ENCODE measurements around the gene DOC2A. TPM values are rescaled to one million over a fixed set of nuclear protein-coding genes. Genes with fewer than 3 reads are reported as not detected.

The DOC2A gene
- polyA plus RNA-seq, 3 donors, result 2.9 to 4.9 (median 4.6) TPM

DNA sequence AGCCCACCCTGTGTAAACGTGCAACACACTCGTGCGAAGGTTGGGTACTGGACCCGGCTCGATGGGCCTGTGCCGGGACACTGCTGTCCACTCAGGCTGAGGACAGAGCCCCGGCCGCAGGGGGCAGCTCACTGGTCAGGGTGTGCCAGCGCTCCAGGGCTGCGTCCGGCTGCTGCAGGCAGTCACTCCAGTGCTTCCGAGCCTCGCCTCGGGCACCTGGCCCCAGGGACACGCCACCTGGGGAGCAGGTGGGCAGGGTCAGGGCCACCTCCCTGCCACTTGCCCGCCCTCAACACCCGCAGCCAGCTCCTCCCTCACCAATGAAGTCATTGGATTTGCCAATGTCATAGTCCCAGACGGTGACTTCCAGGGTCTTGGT lies 4.7 kb downstream of the DOC2A start:
- DNase-seq, result no peak

DNA sequence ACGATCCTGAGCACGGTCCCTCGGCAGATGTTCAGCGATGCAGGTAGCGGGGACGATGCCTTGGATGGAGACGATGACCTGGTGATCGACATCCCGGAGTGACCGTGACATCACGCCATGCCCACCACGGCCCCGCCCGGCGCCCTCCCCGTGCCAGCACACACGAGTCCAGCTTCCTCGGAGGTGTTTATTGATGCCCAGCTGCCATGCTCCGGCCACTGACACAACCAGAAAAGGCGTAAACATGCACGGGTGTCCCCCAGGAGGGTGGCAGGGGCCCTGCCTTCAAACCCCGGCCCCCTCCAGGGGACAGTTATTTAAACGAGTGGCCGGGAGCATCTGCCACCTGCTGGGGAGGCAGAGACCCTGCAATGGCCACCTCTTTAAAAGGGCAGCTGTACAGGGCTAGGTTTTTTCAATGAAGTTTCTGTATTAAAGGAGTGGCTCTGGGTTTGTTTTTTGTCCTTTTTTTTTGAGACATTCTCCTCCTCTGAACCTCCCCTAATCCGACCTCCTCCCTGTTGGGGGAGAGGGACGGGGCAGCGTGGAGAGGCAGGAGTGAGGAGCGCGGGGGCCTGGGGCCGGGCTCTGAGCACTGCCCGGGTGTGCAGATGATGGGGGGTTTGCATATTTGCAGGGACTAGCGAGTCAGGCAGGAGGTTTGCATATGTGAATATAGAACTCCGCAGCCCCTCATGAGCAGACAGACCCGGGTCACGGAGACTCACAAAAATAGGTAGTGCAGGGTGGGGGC lies 5.3 kb downstream of the DOC2A start:
- no peak for DNase-seq

DNA sequence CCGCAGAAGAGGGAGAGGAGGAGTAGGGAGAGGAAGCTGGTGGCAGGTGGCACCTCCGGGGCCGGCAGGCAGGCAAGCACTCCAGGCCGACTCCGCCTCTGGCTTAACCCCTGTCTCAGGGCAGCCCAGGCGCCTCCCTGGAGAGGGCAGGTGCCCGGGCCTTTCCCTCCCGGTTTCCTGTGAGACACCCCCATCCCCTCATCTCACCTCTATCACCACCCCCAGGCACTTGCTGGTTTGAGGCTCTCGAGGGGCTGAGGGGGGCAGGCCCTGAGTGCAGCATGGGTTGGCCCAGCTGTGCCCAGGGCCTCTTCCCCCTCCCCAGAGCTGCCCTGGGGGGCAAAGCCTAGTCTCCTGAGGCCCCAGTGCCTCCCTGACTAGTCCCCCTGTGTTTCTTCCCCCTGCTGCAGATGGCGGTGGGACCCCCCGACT lies 6.0 kb downstream of the DOC2A start:
- DNase-seq, result no peak

DNA sequence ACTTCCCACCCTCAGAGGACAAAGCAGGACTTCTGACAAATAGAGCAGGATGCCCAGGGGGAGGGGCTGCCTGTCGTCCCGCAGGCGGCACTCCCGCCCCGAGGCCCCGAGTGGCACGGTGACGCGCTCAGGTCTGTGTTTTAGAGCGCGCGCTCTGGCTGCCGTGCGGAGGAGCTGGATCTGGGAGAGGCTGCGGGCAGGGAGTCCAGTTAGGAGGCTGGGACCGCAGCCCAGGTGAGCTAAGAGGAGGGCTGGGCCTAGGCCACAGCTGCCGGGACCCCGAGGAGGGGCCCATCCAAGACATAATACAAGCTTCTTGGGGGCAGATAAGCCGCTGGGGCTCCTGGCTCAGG lies 6.4 kb downstream of the DOC2A start:
- DNase-seq, result no peak

DNA sequence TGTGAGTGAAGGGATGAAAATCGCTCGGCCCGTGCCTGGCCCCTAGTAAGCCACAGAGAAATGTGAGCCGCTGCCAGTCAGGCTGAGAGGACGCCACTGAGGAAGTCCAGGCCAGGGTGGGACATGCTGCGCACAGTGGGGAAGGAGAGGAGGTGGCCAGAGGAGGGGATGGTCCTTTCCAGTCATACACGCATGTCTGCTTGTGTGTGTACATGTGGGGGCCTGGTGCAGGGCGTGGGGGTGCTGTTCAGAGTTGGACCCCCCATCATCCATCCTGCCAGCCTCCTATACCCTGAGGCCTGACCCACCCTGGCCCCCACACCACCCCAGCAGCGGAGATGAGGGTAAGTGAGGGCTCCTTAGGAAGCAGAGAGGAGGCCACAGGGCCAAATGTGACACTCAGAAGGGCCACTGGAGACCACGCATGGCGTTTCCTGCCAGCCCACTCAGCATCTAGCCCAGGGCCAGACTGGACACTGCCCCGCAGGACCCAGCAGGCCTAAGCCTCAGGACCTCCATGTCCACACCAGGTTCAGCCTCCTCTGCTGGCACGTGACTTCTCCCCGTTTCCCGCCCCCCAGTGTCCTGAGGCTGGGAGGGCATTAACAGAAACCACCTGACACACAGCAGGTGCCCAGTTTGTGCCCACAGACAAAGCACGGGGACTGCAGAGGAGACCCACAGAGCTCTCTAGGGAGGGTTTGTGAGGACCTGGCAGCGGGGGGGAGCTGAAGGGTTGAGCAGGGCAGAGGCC lies 7.0 kb downstream of the DOC2A start:
- DNase-seq, result no peak

DNA sequence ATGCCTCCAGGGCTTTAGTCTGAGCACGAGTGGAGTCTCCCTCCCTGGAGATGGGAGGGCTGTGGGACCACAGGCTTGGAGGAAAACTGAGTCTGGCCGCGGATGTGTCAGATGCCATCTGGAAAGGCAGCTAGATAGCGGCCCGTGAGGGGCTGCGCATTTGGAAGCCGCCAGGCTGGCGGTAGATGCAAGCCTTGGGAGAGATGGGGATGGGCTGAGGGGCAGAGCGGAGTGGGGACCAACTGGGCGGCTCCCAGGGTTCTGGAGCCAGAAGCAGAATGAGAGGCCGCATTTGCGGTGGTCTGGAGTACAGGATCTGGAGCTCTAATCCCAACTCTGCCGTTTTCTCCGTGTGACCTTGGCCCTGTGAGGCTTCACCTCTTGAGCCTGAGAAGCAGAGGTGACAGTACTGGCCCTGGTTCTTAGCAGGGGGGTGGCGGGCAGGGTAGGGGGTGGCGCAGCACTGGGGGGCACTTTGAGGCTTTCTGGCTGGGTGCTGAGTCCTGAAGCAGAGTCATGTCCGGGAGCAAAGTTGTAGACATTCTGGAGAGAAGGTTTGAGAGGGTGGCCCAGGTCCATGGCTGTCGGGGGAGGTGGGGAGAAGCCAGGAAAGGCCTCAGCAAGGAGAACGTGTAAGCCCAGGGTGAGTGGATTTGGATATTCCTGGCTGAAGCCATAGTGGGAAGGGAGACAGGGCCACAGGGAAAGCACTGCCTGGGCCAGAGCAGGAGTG lies 8.0 kb downstream of the DOC2A start:
- no peak for DNase-seq

DNA sequence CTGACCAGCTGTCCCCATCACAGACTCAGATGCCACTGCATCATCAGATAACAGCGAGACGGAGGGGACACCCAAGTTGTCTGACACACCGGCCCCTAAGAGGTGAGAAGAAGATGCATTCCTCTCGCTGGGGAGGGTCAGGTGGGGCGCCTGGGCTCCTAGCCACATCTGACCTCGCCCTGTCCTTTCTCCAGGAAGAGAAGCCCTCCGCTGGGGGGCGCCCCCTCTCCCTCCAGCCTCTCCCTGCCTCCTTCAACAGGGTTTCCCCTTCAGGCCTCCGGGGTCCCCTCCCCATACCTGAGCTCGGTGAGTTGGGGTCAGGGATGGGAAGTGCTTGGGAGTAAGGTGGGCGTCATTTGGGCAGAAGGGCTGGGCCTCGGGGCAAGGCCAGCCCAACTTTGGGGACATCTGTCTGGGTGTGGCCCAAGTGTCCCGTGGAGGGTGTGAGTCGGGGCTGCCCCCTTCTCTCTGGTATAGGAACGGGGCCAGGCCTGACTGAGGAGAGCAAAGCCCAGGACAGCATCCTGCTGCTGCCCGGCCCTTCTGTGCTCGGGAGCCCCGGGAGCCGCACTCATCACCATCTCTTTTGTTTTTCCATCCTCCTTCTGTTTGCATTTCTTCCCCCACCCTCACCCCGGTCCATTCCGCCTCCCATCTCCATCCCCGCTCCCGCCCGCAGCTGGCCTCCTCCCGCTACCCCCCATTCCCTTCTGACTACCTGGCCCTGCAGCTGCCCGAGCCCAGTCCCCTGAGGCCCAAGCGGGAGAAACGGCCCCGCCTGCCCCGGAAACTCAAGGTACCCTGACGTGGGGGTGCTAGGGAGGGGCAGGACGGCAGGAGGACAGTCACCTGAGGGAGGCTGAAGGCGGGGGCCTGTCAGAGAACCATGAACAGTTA lies 9.8 kb downstream of the DOC2A start:
- no peak for DNase-seq

DNA sequence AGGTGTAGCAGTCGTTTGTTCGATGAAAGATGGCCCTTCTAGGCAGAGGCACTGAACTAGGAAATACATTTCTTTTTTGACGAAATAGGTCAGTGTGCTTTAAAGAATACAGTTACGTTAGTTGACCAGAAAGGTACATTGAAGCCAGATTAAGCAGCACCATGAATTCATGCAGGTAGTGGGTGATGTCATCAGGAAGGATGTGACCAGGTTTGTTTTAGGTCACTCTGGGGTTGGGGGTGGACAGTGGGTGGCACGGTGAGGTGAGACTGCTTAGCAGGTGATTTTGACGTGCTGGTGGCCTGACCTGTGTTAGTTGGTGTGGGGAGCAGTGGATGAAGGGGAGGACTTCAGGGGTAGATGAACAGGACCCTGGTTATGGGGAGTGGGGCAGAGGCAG lies 11.2 kb downstream of the DOC2A start:
- no peak for DNase-seq

DNA sequence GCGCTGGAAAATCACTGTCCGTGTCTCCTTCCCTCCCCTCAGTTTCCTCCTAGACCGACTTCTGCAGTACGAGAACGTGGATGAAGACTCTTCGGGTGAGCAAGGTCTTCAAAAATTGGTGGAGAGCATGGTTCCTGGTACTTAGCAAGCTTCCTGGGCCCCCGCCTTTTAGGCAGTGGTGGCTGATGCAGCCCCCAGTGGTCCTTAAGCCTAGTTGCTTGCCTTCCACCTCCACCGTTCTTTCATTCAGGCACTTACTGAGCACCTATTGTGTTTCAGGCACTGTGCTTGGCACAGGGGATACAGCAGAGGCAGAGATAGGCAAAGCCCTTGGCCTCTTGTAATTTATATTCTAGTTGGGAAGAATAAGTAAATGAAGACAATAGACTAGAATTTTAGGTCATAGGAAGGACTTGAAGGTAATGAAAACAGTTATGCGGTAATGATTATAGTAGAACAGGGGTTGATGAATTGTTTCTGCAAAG lies 14.0 kb downstream of the DOC2A start:
- DNase-seq, result no peak

DNA sequence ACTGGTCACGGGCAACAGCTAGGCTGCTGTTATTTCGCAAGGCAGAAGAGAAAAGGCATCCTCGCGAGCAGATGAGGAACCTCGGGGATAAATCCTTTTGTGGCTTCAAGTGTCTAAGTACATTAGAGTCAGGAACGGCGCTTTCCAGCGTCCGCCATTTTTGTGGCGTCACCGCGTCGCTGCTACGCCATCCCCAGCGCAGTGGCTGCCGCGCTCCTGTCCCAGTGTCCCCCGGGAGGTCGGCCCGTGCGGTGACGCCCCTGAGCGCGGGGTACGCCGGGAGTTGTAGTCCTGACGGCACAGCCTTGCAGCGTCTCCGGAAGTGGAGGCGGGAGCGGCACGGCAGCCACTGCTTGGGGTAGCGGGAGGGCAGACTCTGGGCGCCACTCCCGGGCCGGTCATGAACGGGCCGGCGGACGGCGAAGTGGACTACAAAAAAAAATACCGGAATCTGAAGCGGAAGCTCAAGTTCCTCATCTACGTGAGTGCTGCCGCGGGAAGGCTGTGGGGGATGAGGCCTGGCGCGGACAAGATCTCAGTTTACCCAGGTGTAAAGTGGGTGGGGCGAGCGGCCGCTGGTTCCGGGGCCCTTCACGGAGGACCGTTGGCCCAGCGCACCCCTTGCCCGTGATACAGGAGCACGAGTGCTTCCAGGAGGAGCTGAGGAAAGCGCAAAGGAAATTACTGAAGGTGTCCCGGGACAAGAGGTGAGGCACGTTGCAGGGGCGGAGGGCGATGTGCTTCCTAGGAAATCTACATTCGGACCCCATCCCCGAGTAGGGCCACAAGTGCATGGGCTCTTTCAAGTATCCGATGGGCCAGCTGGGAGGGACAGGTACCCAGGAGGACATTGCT lies 14.7 kb downstream of the DOC2A start, which contains the start of gene INO80E:
Gene INO80E (plus strand): TSS at position 331 of the 855 bp plus-strand sequence. CDS start 70 bp downstream, at position 401.
- DNase-seq, result peak; percentile 97

DNA sequence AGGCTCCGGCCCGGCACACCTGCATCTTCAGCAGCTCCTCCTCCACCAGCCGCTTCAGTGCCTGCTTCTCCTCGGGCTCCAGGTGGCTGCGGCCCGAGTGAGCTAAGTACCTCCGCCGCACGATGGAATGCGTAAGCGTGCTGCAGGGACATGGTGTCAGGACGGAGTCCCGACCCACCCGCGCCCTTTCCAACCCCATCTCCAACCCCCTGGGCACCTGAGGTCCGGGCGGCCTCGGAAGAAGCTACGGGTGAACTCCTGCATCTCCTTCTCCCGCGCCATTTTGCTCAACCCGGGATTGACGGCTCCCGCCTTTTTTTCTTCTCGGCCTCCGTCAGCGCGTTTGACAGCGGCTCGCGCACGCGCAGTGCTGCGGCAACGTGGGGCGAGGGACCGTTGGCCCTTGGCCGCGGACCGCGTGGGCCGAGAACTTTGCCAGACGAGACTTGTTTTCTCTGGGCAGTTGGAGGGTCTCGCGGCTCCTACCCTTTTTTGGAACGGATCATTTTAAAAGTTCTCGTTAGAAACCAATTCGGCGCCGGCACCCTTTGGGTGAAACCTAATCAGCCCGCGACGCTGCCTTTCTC lies 15.4 kb downstream of the DOC2A start, which contains the start of gene HIRIP3:
Gene HIRIP3 (minus strand): TSS at position 294 of the 587 bp plus-strand sequence. CDS start 12 bp downstream, at position 282.
- peak; percentile 86 for DNase-seq

DNA sequence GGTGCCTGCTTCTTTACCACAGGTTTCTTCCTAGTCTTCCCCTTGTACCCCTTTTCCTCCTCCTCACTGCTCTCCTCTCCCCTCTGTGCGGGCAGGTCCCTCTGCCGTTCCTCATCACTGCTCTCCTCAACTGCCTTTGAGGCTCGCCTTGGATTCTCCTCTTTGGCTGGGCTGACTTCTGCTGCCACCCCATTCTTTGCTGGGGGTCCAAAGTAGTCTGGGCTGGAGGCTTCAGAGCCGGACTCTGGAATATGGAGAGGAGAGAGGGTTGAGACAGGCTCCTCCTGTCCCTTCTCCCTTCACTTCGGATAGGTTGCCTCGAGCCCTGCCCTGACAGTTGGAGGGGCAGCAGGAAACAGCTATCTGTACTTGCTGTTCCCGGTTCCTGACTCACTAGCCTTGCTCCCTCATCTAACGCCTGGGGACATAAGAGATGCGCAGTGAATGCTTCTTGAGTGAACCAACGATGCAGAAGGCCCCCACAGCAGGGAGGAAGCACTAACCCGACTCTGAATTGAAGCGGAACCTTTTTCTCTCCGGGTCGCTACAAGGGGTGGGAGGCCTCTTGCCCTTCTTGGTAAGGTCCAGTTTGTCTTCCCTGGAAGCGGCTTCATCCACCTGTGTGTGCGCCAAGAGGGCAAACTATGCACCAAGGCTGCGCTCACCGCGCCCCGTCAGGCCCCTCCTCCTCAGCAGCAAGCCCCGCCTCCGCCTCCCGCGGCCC lies 16.1 kb downstream of the DOC2A start:
- DNase-seq, result no peak

DNA sequence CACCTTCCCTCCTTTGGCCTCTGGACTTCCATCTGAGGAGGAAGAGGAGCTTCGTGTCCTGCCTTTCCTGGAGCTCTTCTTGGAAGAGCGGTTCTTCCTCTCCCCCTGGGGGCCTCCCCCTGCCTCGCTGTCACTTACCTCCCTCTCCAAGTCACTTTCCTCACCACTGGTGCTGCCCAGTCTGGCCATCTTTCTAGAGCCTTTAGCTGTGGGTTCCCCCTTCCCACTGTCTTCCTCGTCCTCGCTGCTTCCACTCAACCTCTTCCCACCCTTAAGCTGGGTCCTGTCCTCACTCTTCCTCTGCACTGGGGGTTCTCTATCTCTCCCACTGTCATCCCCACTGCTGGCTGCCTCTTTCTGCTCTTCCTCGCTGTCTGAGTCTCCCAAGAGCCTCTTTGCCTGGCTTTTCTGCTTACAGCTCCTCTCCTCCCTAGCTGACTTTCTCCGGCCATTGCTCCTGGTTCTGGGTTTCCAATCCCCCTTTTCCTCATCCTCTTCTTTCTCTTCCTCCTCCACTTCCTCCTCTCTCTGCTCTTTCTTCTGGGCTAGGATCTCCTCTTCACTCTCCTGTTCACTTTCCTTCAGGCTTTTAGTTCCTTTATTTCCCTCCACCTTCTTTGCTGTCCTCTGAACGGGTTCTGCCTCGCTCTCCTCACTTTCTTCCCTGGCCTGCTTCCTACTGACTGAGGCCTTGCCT lies 16.8 kb downstream of the DOC2A start:
- no peak for DNase-seq

DNA sequence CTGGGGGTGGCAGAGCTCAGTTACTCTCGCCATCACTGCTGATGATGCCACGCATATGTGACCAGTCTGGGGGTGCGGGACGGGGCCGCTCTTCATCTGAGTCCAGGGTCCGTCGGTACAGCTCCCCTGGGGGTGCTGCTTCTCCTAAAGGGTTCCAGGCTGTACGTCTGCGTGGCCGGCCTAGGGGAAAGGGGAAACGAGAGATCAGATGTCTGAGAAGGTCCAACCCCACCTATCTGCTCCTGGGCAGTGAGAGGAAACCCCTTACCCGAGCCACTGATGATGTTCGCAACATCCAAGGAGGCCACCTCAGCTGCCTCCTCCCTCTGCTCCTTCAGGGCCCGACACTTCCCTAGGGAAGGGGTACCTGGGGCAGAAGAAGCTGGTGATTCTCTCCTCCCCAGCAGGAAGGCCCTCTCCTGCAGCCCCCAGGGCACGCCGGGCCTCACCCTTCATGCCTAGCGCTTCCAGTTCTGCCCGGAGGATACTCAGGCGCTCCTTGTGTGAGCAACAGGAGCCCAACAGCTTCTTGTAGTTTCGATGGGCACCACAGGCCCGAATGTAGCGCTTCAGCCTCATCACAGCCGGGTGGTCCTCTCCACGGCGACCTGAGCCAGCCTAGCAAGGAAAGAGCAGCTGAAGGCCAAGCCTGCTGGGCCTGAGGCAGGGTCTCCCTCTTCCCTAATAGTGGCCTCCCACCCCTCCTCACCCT lies 17.5 kb downstream of the DOC2A start:
- no peak for DNase-seq

DNA sequence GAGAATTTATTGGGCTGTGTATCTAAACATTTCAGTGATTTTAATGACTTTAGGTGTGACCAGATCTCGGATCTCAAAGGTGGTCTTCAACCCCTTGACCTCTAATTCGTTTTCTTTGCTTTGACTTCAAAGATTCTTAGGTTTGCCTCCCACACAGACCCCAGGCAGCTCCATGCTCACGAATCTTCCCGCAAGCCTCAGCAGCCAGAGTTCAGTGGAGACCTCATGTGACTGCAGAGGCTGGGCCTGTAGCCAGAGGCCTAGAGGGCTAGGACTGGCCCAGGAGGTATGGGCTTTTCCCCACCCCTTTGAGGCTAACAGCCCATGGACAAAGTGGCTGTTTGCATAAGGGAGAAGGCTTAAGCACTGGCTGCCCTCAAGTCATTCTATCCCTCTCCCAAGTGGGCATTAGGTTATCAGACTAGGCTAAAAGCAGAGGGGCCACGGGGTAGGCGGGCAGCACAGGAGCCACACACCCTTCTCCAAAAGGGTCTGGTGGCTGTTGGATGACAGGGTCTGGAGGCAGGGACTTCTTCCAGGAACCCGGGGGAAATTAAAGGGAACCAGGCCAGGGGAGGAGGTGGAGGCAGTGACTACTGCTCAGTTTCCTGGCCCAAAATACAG lies 18.4 kb downstream of the DOC2A start:
- DNase-seq, result peak; percentile 59

DNA sequence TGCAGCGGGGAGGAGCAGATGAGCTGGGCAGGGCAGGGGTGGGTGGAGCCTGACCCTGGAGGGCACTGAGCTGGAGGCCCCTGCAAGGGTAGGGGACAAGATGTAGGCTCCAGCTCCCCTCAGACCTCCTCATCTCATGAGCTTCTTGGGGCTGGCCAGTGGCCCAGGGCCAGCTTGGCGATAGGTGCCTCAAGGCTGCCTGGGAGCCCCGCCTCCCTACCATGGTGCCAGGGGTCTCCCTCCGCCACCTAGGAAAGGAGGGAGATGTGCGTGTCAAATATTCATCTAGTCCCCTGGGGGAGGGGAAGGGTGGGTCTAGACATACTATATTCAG lies 19.3 kb downstream of the DOC2A start:
- DNase-seq, result no peak

DNA sequence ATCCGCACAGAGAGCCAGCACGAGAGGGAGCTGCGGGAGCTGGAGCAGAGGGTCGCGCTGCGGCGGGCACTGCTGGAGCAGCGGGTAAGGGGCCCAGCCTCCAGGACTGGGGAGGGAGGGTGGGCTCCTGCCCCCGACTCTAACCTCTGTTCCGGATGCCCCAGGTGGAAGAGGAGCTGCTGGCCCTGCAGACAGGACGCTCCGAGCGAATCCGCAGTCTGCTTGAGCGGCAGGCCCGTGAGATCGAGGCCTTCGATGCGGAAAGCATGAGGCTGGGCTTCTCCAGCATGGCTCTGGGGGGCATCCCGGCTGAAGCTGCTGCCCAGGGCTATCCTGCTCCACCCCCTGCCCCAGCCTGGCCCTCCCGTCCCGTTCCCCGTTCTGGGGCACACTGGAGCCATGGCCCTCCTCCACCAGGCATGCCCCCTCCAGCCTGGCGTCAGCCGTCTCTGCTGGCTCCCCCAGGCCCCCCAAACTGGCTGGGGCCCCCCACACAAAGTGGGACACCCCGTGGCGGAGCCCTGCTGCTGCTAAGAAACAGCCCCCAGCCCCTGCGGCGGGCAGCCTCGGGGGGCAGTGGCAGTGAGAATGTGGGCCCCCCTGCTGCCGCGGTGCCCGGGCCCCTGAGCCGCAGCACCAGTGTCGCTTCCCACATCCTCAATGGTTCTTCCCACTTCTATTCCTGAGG lies 19.8 kb downstream of the DOC2A start:
- DNase-seq, result no peak

Measured in renal pelvis (tissue), 4 donors.